ENCODE measurements around the gene CASP5.
"Not testable (repeated sequence)": the region's sequence is repeated elsewhere in the genome, so short reads cannot be mapped to it uniquely, and the experiment has no call there.

CASP5 gene

DNA sequence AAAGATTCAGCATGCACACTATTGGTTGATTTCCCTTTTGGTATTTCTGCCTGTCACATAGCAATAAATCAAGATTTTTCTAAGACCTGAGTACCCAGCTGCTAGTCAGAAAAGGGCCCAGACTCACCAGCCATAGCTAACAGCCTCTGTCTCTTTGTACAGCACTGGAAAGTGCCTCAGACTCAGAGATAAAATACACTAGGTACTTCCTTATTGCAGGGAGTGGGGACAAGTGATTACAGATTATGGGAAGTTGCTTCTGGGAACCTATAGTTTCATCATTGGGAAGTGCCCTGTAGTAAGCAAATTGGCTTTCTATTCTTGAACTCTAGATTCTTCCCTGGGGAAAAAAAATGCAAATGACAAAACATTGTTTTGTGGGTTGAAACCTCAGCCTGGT, at the start of gene CASP5:
CASP5 (minus strand) TSS at position 166 of the 400 bp plus-strand sequence; CDS start at position 134, 32 bp downstream.
- DNase-seq (ENCODE audit: low spot score), result no peak

DNA sequence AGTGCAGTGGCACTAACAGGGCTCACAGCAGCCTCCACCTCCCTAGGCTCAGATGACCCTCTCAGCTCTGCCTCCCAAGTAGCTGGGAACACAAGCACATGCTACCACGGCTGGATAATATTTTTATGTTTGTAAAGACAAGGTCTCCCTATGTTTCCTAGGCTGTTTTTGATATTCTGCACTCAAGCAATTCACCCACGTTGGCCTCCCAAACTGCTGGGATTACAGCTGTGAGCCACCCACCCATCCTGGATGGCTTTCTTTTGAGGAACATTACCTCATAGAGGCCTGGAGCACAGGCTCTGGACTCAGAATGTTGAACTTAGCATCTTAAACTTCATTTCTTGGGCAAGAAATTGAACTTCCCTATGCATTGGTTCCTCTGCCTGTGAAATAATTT, 49.1 kb upstream of the CASP5 start:
- not testable (repeated sequence) for DNase-seq (ENCODE audit: low spot score)

DNA sequence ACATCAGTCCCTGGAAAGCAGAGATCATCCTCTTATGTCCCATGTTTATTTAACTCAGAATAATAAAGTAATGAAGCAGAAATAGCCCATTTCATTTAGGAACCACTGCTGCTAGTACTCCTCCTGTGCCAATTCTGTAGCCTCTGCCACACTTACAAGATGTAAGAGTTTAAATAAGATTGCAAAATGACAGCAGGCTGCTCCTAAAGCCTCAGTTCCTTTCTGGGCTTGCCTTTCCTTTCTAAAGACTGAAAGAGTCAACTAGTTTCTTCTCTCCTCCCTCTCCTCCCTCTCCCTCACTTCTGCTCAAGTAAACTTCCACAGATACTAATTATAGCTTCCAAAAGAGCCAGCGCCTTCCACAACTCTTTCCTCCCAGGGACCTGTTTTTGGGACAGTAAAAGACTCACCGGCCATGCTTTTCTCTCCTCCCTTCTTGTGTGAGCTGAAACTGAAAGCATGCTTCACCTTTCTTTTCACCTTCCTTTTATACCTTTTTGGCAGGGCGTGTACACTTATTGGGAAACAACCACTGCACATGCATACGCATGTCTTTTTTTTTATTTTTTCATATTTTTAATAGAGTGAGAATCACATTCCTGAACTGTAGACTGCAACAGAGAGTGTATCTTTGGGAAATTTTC, 48.2 kb upstream of the CASP5 start:
- no peak for DNase-seq (ENCODE audit: low spot score)

DNA sequence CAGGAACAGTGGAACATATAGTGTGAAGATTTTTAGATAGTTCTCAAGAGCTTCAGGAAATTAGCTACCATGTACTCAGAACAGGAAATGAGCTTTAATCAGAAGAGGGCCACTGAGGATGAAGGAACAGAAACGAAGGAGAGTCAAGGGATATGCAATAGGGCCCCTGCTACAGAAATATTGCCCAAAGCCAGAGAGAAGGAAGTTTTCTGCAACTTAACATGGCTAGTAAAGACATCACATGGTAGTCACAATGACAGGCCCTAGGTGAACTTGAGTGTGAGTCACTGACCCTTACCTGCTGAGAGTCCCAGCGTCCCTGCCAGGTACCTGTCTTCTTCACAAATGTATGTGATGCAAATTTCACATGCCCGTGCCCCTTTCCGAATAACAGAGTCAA, 47.3 kb upstream of the CASP5 start:
- no peak for DNase-seq (ENCODE audit: low spot score)

DNA sequence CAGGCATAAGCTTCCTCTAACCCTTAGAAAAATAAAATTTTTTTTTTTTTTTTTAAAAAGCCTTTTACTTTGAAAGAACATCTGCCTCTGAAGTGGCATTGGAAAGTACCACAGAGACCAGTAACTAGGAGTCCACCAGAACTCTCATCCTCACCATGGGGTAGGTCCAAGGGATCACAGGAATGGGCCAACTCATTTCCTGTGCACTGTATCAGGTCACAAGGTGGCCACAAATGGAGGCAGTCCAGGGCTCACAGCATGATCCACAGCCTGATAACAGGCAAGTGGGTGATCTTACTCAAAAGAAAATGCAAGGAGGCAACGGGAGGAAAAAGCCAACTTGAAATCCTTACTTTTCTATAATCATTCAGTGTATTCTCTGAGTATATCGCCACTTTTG, 46.8 kb upstream of the CASP5 start:
- not testable (repeated sequence) for DNase-seq (ENCODE audit: low spot score)

DNA sequence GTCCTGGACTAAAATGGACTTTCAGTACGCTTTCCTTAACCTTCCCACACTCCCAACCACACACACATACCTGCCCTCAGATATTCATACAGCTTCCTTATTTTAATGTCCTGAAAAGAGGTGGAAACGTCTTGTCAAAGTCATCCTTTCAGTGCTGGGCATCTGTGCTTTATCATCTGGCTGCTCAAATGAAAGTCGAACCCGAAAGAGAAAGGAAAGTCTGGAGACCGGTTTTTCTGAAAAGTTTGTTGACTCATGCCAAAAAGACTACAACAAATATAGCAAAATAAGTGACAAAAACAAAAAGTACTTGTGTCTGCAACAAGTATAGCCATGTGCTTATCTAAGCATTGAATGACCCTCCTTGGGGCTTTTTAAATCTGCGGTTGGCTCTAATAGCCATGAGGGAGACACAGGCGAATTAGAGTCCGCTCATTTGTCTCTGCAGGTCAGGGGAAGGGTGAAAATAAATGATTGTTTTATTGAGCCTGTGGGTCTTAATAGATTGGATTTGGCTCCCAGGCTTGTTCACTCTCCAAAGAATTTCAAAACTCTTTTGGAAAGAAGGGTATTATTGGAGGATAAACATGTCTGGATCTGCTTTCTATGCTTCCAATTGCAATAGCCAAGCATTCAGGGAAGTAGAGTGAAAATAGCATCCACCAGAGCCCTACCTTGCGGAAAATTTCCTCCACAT, 40.4 kb upstream of the CASP5 start:
- not testable (repeated sequence) for DNase-seq (ENCODE audit: low spot score)

DNA sequence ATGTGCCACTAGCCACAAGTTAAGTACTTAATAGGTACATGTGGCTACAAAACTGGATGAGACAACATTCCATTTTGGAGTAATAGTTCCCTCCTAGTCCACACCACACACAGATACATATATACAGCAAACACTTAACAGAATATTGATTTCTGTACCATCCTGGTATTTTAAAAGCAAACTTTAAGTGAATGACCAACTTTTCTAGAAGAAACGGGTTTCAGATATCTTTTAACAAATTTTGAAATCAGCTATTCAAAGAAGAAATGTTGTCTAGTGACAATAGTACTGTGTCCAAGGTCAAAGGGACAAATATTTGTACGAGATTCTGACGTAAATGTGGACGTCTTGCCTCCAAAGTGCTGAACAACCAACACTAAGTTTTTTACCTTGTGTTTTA, 34.5 kb upstream of the CASP5 start:
- no peak for DNase-seq (ENCODE audit: low spot score)

DNA sequence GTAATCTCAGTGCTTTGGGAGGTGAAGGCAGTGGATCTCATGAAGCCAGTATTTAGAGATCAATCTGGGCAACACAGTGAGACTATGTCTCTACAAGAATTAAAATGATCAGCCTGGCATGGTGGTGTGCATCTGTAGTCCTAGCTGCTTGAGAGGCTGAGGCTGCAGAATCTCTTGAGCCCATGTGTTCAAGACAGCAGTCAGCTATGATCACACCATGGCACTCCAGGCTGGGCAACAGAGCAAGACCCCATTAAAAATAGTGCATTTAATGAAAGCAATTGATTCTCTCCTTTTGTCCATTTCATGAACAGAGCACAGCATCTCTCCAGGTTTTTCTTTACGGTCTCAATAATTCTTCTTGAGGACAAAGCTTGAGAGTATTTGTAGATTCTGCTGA, 33.5 kb upstream of the CASP5 start:
- DNase-seq (ENCODE audit: low spot score), result no peak

DNA sequence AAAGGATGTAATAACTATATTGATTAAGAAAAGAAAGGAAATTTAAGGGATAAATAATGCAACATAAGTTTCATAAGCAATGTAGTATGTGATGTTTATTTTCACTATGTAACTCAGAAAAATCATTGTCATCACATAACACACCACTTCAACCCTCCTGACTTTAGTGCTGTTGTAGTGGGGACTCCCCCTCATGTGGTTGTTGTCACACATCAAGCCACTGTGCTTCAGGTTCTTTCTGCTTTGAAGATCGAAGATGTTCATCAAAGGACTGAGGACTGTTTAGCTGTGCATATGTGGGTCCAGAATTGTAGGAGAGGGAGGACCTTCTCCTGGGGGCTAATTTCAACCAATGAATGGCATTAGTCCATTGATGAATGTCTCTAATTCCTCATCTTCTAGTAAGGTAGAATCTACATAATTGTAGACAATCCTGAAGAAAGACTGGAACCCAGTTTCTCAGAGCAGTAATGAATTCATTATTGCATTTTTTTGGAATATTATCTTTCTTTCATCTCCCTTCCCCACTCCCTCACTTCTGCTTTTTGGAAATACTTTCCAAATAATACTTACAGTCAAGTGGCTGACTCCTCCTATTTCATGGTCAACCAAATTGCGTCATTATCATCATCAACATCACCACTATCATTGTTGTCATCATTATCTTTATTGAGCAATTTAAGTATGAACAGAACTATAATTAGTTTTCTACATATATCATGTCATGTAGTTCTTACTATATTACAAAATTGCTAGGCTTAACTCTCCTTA, 31.9 kb upstream of the CASP5 start:
- no peak for DNase-seq (ENCODE audit: low spot score)

DNA sequence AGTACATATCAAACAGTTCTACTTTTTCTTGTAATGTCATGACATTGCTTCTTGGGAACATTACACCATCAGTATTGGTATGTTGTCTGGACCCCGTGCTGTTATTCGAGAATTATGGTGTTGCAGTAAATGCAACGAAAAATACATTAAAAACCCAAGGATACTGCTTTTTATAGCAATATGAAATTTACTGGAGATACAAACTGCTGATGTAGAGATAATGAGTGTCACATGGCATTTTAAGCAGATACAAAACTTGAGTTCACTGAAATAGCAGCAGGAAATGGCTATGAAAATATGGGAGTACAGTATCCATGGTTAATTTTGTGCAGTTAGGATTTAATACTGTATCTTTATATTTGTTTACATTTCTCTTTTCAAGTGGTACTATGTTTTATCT, 29.5 kb upstream of the CASP5 start:
- no peak for DNase-seq (ENCODE audit: low spot score)

DNA sequence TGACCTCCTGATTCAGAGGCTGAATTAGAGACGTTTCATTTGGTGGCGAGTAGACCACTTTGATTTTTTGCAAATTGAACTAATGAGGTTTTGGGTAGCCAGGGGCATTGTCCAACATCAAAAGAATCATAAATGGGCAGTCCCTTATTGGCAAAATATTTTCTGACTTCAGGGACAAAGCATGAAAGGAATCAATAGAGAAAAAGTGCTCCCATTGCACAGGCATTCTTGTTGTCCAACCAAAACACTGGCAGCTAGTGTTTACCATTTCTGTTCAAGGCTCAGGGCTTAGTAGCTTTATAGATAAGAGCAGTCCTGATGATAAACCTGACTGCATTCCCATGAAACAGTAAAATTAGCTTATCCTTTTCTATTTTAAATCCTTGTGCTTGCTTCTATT, 28.6 kb upstream of the CASP5 start:
- no peak for DNase-seq (ENCODE audit: low spot score)

DNA sequence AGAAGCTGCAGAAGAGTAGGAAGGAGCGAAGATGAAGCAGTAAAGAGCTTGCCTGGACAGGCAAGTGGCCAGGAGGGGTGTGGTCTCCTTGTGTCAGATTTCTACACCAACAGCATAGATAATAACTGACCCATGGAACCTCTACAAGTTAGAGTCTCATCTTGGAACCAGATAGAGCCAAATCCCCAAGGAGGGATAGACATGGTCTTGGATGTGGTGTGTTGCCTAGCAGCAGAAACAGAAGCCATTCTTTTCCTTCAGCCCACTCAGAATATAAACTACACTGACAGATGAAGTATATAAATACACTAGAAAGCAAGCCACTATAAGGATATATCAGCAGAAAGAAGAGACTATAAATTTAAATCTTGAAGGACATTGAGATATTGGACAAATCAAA, 26.5 kb upstream of the CASP5 start:
- DNase-seq (ENCODE audit: low spot score), result no peak

DNA sequence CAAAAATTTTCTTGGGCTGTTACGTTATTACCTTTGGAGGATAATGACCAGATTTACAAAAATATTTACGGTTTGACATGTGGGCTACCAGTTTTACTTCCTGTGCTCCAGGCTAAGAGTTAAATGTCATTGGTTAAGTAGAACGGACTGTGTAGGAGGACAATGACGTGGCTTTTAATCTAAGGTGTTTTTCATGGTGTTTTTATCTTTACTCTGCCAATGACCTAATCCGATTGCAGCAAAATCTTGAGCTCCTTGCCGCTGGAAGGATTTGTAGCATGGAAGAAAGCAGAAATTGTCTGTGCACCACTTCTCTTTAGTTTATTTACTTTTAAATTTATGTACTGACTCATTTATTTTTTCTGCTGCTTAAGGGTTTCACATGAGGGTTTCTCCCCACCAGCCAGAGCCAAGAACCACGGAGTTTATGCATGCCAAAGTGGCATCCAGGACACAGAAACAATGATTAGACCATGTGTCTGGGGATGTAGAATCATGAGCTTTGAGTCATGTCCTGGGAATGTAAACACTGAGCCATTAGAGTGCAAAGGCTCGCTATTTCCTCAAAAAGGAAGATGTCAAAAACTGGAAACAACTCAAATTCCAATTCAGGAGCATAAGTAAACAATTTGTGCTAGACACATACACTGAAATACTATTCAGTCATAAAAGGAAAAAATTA, 24.1 kb upstream of the CASP5 start:
- peak; percentile 5 for DNase-seq (ENCODE audit: low spot score)

DNA sequence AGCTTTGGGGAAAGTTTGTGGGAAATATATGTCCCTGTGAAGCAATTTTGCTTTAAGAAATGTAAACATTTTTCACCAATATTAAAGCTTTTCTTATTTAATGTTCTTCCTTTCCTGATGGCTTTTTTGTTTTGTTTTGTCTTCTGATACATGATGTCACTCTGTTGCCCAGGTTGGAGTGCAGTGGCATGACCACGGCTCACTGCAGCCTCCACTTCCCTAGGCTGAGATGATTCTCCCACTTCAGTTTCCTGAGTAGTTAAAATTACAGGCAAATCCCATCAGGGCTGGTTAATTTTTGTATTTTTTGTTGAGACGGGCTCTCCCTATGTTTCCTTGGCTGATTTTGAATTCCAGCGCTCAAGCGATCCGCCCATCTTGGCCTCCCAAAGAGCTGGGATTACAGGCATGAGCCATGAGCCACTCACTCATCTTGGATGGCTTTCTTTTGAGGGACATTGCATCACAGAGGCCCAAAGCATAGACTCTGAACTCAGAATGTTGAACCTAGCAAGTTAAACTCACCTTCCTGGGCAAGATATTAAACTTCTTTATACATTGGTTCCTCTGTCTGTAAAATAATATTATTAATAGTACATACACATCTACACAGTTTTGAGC, 22.8 kb upstream of the CASP5 start:
- no peak for DNase-seq (ENCODE audit: low spot score)

DNA sequence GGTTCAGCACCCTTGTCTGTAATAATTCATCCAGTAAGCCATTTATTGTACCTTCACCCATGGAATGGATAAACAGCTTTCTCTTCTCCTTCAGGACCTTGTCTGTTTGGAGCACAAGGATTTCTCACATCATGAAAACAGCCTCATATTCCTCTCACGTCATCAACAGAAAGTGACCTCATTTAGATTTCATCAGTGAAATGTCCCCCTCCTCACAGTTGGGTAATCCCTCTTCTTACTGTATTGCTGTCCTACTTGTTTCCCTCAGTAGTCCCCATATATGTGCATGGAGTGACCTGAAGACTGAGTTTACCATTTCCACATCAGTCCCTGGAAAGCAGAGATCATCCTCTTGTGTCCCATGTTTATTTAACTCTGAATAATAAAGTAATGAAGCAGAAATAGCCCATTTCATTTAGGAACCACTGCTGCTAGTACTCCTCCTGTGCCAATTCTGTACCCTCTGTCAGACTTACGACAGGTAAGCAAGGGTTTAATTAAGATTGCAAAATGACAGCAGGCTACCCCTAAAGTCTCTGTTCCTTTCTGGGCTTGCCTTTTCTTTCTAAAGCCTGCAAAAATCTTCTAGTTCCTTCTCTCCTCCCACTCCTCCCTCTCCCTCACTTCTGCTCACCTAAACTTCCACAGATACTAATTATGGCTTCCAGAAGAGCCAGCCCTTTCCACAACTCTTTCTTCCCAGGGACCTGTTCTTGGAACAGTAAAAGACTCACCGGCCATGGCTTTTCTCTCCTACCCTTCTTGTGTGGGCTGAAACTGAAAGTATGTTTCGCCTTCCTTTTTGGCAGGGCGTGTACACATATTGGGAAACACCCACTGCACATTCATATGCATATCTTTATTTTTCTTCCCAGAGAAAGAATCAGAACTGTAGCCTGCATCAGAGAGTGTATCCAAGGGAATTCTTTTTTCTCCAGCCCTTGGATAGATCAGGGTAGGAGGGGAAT, 21.9 kb upstream of the CASP5 start, which contains the start of gene CARD16:
CARD16 (minus strand) TSS at position 779 of the 968 bp plus-strand sequence; CDS start at position 741, 38 bp downstream.
- not testable (repeated sequence) for DNase-seq (ENCODE audit: low spot score)

DNA sequence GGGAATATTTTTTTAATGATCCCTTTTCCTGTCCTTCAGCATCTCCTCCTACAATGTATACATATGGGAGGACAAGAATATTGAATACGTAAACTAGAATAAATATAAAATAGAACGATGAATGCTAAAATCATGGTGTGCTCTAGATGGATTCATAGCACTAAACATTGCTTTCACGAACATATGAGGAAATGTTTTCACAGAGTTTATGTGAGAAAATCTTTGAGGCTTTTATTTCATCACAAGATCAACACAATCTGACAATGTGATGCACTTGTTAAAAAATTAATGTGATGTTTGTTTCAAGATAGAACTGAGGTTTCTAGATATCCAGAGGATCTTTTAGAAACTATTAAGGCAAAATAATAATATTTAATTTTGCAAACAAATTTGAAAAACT, 19.2 kb upstream of the CASP5 start:
- no peak for DNase-seq (ENCODE audit: low spot score)

DNA sequence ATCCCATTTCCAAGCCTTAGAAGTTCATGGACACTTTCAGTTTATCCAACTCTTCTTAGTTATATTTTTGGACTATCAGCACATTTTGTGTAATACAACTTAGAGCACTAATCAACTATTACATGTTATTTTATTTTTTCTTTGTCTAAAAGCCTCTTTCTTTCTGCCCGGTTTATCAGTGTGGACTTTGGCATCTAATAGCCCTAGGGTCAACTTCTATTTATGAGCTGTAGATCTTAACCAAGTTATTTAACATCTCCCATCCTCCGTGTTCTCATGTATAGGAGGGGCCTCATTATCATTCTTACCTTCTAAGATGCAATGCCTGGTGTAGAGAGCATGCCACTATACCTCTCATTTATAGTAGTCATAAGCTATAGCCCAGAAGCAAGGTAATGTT, 17.7 kb upstream of the CASP5 start:
- no peak for DNase-seq (ENCODE audit: low spot score)

DNA sequence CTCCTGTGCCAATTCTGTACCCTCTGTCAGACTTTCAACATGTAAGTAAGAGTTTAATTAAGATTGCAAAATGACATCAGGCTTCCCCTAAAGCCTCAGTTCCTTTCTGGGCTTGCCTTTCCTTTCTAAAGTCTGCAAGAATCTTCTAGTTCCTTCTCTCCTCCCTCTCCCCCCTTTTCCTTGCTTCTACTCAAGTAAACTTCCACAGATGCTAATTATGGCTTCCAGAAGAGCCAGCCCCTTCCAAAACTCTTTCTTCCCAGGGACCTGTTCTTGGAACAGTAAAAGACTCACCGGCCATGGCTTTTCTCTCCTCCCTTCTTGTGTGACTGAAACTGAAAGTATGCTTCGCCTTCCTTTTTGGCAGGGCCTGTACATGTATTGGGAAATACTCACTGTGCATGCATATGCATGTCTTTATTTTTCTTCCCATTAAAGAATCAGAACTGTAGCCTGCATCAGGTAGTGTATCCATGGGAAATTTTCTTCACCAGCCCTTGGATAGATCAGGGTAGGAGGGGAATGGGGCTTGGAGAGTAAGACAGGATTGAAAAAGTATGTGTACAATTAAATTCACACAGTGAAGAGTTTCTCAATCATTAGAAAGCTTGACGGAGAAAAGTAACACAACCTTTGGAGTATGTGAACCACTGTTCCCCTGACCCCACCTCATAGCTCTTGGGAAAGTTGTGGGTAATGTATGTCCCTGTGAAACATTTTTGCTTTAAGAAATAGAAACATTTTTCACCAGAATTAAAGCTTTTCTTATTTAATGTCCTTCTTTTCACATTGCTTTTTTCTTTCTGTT, 12.0 kb upstream of the CASP5 start, which contains the start of gene CASP1:
CASP1 (minus strand) TSS at position 332 of the 808 bp plus-strand sequence; CDS start at position 301, 31 bp downstream.
- no peak for DNase-seq (ENCODE audit: low spot score)

DNA sequence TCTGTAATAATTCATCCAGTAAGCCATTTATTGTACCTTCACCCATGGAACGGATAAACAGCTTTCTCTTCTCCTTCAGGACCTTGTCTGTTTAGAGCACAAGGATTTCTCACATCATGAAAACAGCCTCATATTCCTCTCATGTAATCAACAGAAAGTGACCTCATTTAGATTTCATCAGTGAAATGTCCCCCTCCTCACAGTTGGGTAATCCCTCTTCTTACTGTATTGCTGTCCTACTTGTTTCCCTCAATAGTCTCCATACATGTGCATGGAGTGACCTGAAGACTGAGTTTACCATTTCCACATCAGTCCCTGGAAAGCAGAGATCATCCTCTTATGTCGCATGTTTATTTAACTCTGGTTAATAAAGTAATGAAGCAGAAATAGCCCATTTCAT, 11.4 kb upstream of the CASP5 start:
- DNase-seq (ENCODE audit: low spot score), result not testable (repeated sequence)

DNA sequence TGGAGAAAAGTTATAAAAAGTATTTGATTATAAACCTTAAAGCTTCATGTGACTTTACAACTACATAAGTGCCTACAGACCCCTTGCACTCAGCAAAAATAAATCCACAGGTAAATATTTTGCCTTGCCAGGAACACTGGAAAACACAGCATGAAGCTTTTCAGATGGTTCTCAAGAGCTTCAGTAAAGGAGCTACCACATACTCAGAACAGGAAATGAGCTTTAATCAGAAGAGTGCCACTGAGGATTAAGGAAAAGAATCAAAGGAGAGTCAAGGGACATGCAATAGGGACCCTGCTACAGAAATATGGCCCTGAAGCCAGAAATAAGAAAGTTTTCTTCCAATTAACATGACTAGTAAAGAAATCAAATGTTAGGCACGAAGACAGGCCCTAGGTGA, 10.8 kb upstream of the CASP5 start:
- DNase-seq (ENCODE audit: low spot score), result no peak

Data from HuH-7 (cell line).